Measurements from ENCODE around the gene CGB1.
A peak's percentile ranks its signal among the peaks of the same experiment; 100 is the strongest.
"Not testable (repeated sequence)": the region's sequence is repeated elsewhere in the genome, so short reads cannot be mapped to it uniquely, and the experiment has no call there.

The CGB1 gene

DNA sequence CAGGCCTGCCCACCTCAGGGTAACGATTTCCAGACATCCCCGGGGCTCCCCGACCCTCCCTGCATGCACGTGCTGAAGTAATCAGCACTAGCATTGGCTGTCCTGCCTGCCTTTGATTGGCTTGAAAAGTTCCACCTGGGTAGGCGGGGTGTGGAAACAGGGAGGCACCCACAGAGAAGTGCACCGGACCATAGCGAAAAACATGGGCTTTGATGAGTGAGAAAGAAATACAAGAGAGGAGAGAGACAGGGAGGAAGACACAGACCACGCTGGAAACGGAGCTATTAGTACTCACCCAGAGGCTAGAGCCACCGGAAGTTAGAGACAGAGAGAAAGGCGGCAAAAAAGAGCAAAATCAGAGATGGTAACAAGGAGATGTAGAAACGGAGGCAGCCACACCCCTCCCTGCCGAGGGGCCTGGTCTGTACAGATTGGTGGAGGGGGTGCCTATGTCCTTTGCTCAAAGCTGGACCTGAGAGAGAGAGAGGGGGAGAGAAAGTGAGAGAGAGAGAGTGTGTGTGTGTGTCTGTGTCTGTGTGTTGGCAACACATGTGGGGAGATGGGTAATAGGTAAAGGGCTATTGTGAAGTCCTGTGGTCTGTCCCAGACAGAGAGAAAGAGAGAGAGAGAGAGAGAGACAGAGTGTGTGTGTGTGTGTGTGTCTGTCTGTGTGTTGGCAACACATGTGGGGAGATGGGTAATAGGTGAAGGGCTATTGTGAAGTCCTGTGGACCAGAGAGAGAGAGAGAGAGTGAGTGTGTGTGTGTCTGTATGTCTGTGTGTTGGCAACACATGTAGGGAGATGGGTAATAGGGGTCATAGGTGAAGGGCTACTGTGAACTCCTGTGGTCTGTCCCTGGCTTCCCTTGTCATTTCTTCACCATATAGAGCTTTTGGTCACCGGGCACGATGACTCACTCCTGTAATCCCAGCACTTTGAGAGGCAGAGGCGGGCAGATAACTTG is 15.5 kb downstream of the CGB1 start:
- DNase-seq (ENCODE audit: low spot score), result no peak

- no peak for DNase-seq (ENCODE audit: low spot score)
These were observed 16.4 kb downstream of the CGB1 start for GRCh38 chr19:49020342-49020741.

- DNase-seq (ENCODE audit: low spot score), result peak; percentile 21
These were observed 17.3 kb downstream of the CGB1 start for GRCh38 chr19:49019242-49019932.

DNA sequence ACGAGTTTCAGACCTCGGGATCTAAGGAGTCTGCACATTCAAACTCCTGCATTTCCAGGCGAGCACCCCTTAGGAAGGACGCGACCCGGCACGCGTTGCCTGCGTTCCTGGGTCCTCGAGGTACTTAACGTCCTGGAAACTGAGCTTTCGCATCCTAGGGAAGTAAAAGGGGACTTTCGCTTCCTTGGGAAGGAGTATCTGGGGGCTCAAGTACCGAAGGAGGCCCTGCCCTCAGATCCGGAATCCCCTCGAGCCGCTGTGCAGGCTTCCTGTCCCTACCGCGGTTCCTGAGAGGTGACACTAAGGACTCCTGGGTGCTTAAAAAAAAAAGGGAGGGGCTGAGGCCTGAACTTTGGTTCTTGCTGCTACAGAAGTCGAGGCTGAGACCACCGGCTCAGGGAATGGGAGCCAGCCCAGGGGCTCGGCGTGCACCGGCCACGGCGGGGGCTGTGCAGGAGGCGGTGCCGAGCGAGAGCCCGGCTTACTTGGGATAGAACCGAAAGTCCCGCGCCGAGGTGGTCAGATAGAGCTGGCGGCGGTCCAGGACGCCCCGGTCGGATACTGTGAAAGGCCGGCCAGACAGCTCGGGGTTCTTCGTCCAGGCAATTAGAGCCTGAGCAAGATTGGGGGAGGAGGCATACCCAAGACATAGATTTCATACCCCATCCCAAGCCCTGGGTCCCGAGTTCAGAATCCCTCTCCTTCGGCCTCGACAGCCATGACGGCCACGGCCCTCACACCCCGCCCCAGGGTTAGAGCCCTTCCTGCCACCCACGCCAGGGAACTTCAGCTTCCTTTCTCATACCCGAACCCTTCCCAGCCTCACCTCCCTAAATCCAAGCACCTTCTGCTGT is 18.1 kb downstream of the CGB1 start:
- DNase-seq (ENCODE audit: low spot score), result not testable (repeated sequence)

DNA sequence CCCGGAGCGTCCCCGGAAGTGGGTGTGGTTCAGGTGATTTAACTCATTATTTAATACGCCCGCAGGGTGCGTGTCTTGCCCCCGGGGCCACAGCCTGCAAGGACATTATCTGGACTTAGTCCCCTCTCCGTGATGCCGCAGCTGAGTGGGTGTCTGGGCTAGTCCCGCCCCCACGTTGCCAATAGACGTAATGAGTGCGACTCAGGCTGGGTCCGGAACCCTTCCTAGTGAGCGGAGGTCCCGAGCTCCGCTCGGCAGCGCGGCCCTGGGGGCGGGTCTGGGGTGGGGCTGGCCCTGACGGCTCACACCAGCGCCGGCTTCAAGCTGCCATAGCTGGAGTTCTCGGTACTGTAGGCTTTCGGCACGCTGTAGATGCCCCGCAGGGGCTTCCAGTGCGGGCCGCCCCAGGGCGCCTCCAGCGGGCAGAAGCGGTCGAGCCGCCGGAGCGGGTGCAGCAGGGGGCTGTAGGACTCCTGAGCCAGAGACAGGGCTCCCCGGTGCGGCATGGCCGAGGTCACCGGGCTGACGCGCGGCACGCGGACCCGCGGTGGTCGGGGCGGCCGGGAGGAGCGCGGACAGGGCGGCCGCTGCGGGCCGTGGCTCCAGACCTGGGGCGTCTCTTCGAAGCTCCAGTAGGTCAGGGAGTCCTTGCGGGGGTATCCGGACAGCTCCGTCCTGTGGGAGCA is 18.9 kb downstream of the CGB1 start:
- no peak for DNase-seq (ENCODE audit: low spot score)

- no peak for DNase-seq (ENCODE audit: low spot score)
These were observed 19.5 kb downstream of the CGB1 start, which contains the start of gene LHB for GRCh38 chr19:49017041-49017665. Gene LHB, minus strand, starts transcription at chr19:49017091. Its CDS starts 10 bp downstream, at chr19:49017081.

DNA sequence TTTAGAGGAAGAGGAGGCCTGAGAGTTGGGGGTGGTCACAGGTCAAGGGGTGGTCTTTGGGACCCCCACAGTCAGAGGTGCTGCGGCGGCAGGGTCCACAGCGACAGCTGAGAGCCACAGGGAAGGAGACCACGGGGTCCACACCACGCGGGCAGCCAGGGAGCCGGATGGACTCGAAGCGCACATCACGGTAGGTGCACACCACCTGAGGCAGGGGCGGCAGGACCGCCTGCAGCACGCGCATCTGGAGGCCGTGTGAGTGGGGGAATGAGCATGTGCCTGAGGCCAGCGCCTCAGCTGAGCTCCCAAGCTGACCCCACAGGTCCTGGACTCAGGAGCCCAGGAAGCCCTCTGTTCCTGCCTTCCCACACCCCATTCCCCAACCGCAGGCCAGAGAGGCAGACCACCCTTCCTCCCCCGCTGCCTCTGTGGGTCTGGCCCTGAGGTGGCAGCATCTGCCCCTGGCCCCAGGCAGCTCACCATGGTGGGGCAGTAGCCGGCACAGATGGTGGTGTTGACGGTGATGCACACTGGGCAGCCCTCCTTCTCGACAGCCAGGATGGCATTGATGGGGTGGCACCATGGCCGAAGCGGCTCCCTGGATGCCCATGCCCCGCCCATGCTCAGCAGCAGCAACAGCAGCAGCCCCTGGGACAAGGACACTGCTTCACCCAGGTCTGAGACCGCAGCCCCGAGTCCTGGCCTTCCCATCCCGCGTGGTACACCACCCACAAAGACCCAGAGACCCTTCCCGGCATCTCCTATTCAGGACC is 20.4 kb downstream of the CGB1 start:
- DNase-seq (ENCODE audit: low spot score), result no peak

DNA sequence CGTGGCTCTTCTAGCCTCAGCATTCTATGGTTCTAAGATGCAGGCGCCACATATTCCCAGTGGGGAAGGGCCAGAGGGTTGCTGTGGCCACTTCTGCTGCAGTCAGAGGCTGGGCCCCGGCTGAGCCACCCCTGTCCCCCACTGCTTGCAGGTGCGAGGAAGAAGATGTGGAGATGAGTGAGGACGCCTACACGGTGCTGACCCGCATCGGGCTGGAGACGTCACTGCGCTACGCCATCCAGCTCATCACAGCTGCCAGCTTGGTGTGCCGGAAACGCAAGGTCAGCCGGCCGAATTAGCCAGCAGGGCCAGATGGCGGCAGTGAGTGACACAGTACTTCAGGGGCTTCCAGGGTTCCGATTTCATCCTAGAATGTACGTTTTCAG is 21.8 kb downstream of the CGB1 start:
- no peak for DNase-seq (ENCODE audit: low spot score)

DNA sequence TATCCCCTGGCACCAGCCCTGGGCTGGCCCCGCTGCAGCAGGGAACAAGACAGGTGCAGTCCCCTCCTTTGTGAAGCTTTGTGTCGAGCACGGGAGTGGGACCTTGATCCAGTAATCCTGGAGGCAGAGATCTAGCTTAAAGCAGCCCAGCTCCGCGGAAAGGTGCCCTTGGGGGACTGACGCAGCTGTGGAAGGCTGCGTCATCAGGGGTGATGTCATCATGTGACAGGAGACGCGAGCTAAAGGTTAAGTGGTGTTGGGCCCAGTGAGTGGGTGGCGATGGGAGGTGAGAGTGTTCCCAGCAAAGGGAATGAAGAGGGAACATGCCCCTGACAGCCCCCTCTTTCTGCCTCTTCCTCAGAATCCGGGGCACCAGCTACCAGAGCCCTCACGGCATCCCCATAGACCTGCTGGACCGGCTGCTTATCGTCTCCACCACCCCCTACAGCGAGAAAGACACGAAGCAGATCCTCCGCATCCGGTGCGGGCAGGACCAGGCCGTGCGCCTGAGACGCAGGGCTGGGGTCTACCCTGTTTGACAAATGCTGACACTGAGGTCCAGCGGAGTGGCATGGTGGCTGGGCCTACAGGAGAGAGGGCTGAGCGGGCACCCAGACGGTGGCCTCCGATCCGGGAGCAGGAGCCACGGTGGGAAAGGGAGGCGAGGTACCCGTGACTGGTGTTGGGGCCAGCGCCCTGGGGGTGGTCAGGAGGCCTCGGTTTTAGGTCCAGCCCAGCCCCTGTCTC is 22.4 kb downstream of the CGB1 start:
- DNase-seq (ENCODE audit: low spot score), result no peak

DNA sequence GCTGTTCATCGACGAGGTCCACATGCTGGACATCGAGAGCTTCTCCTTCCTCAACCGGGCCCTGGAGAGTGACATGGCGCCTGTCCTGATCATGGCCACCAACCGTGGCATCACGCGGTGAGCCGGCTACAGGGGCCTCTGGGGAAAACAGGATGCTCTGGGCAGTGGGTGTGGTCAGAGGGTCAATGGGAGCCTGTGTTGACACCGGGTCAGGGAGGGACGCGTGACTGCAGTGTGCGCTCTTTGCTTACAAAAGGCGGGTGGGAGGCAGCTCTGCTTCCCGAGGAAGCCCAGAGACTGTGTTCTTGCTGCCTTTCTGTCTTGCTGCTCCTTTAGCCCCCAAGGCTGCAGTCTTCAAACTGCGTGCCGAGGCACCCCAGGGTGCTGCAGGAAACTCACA is 25.5 kb downstream of the CGB1 start:
- DNase-seq (ENCODE audit: low spot score), result no peak

GRCh38 chr19:49010453-49010852 is 26.2 kb downstream of the CGB1 start:
- DNase-seq (ENCODE audit: low spot score), result no peak

GRCh38 chr19:49009828-49010227 is 26.9 kb downstream of the CGB1 start:
- DNase-seq (ENCODE audit: low spot score), result no peak

- DNase-seq (ENCODE audit: low spot score), result no peak
These were observed 29.8 kb downstream of the CGB1 start for GRCh38 chr19:49006905-49007304.

GRCh38 chr19:49004964-49005614 is 31.6 kb downstream of the CGB1 start:
- DNase-seq (ENCODE audit: low spot score), result no peak

GRCh38 chr19:49004133-49004532 is 32.6 kb downstream of the CGB1 start:
- no peak for DNase-seq (ENCODE audit: low spot score)

DNA sequence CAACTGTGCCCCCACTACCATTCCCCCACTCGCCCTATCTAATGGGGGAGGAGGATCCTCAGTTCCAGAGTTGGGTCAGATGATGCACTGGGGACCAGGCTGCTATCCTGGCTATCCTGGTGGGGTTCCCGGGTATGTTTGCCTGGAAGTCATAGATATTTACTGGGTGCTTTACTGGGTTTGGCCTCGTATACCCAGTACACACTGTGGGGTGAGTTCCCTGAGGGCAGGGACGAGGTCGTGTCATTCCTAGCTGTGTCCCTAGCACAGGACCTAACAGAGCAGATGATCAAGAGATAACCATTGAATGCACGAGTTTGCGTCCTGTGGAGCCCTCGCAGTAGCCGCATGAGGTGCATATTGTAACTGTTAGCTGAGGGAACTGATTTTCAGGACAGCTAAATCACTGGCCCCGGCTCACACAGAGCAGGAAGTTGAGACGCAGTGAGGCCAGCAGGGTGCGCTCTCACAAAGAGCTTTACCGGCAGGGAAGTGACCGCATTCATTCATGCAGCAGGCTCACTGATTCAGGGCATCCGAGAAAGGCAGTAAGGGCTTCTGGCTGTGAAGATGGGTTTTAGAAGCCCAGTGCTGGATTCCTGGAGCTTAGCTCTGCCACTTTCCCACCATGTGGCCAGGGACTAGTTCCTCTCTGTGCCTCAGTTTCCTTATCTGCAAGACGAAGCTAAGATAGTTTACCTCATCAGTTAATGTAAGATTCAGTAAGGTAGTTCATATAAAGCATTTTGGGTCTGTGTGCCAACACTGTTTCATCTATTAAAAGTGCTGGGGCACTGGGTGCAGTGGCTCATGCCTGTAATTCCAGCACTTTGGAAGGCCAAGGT is 37.0 kb downstream of the CGB1 start:
- no peak for DNase-seq (ENCODE audit: low spot score)

- DNase-seq (ENCODE audit: low spot score), result no peak
These were observed 38.7 kb downstream of the CGB1 start for GRCh38 chr19:48997972-48998371.

- DNase-seq (ENCODE audit: low spot score), result peak; percentile 37
These were observed 42.7 kb downstream of the CGB1 start for GRCh38 chr19:48994035-48994386.
